Mesothelial cell of epicardium (in vitro differentiated cells): ENCODE data around the gene RSPH4A. TPM values are rescaled to one million over a fixed set of nuclear protein-coding genes. Genes with fewer than 3 reads are reported as not detected.

Experiments
- DNase-seq, 2 experiments: peaks; one replicate each; pipeline ENCODE4 v3.0.0; 2021; ENCODE audit warnings: low spot score in 2 of 2; ENCODE audit not compliant: unreplicated experiment in 2 of 2
- H3K27ac Mint-ChIP-seq: 2 replicates; pipeline ENCODE4 v1.8.0; 2021; ENCODE audit warnings: mixed read lengths
- H3K27me3 Mint-ChIP-seq: 2 replicates; pipeline ENCODE4 v1.8.0; 2021; ENCODE audit warnings: low read depth, mixed read lengths
- H3K36me3 Mint-ChIP-seq: 2 replicates; pipeline ENCODE4 v1.8.0; 2021; ENCODE audit warnings: mixed read lengths
- H3K4me1 Mint-ChIP-seq: 2 replicates; pipeline ENCODE4 v1.8.0; 2021; ENCODE audit warnings: mixed read lengths
- H3K4me3 Mint-ChIP-seq: 2 replicates; pipeline ENCODE4 v1.8.0; 2021; ENCODE audit warnings: mild to moderate bottlenecking, moderate library complexity, mixed read lengths
- H3K9me3 Mint-ChIP-seq: 2 replicates; pipeline ENCODE4 v1.8.0; 2021; ENCODE audit warnings: mixed read lengths
- CTCF ChIP-seq: fragments of 200-600 bp; sonication (generic); IDR thresholded peaks from one replicate; pipeline ENCODE4 v1.5.0; 2021; ENCODE audit warnings: antibody characterized with exemption; ENCODE audit not compliant: unreplicated experiment
- total RNA-seq: library from RNA; stranded (reverse); gene quantifications from 3 replicates; pipeline ENCODE4 v1.2.1, GENCODE V29; 2021

Gene RSPH4A
- 0.78 to 1.2 TPM (median 0.89 TPM) in 3 replicates for total RNA-seq

- DNase-seq: peak; percentile 79 to 85
- Mint-ChIP-seq H3K9me3 (no peaks in the 10 kb centered on the region), H3K4me3 (peak within 1 kb of the TSS; percentile 91), H3K36me3 (no peaks in the 10 kb centered on the region), H3K4me1 (peaks cover 12% of the 10 kb centered on the region), H3K27ac (peak within 1 kb of the TSS; percentile 94), H3K27me3 (peaks cover 30% of the 10 kb centered on the region)
- no peak for TF ChIP-seq CTCF
Measured at GRCh38 chr6:116615937-116616736, at the start of gene RSPH4A. TSS of gene RSPH4A (plus strand) at chr6:116616479. CDS start at chr6:116616624, 145 bp downstream.

- Mint-ChIP-seq H3K27me3 (peaks cover 15% of the 10 kb centered on the region), H3K36me3 (no peaks in the 10 kb centered on the region), H3K4me1 (peaks cover 24% of the 10 kb centered on the region), H3K27ac (no peak overlapping the region), H3K9me3 (no peaks in the 10 kb centered on the region), H3K4me3 (no peak overlapping the region)
- no peak for TF ChIP-seq CTCF
- no peak for DNase-seq
Measured at GRCh38 chr6:116568111-116568510, 48.2 kb upstream of the RSPH4A start.

DNA sequence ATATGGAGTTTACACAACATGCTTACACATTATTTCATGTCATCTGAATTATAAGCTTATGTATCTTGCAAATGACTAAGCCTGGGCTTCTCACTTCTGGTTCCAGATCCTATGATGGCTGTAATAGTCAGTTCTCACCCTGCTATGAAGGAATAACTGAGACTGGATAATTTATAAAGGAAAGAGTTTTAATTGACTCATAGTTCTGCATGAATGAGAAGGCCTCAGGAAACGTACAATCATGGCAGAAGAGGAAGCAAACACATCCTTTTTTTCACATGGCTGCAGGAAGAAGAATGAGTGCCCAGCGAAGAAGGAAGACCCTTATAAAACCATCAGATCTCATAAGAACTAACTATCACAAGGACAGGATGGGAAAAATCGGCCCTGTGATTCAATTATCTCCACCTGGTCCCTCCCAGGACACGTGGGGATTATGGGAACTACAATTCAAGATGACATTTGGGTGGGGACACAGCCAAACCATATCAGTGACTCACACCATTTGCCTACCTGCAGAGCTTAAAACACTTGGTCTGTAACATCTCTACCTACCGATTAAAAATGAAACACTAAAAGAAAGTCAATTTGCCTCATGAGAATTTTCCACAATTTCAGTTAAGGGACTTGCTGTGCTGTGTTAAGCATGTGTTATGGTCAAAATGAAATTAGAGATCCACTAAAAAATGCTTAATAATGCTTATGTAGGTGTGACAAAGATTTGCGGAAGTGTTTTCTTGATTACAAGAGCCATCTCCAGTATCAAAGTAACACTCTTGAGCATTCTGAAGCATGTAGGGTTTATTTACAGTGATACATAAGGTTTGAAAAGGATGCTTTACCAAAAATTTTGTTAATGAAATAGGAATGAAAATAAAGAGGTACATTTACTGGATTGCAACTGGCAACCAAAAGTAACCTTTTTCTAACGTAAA, 47.2 kb upstream of the RSPH4A start:
- TF ChIP-seq CTCF: no peak
- H3K9me3 Mint-ChIP-seq: no peaks in the 10 kb centered on the region
- H3K27me3 Mint-ChIP-seq: peaks cover 15% of the 10 kb centered on the region
- H3K27ac Mint-ChIP-seq: no peak overlapping the region
- H3K36me3 Mint-ChIP-seq: peaks cover 2% of the 10 kb centered on the region
- H3K4me3 Mint-ChIP-seq: no peak overlapping the region
- DNase-seq: no peak
- H3K4me1 Mint-ChIP-seq: peaks cover 32% of the 10 kb centered on the region

DNA sequence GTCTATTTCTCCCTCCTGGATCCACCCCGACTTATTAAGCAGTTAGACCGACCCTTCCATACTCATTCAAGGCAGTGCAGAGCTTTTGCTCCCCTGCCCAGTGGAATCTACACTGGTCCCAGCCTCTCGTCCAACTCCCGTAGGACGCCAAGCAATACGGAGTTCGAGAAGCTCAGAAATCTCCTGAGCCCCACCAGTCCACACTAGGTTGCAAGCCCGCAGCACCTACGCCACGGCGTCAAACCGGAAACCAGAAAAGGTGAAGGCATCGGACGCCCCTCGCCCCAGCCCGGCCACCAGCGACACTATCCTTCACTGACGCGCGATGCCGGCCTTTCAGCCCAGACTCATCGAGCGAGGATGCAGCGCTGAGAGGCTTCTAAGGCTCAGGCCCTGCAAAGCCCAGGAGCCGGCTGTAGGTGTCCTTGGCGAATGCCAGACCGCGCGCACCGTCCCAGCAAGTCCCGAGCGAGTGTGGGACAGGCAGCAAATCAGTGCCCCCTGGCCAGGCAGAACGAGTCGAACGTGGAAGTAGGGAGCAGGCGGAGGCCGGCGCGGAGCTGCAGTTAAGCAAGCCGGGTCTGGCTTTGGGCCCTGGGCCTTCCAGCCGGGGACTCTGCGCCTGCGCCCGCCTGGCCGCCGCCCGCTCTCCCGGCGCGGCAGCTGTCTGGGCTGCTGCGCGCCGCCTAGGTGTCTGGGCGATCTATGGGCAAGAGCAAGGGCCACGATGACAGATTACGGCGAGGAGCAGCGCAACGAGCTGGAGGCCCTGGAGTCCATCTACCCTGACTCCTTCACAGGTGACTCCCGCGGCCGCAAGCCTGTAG, 45.2 kb upstream of the RSPH4A start, which contains the start of gene RWDD1:
Gene RWDD1, plus strand, starts transcription at position 649 of the 827 bp plus-strand sequence. Its CDS starts 79 bp downstream, at position 728.
- H3K4me3 Mint-ChIP-seq: peak within 1 kb of the TSS; percentile 95
- H3K27ac Mint-ChIP-seq: peak within 1 kb of the TSS; percentile 99
- peaks cover 33% of the 10 kb centered on the region for H3K4me1 Mint-ChIP-seq
- peaks cover 5% of the 10 kb centered on the region for H3K36me3 Mint-ChIP-seq
- no peaks in the 10 kb centered on the region for H3K9me3 Mint-ChIP-seq
- DNase-seq: peak; percentile 95 to 96
- peak; percentile 7 for TF ChIP-seq CTCF
- peaks cover 10% of the 10 kb centered on the region for H3K27me3 Mint-ChIP-seq

- no peak for TF ChIP-seq CTCF
- Mint-ChIP-seq H3K27me3 (peaks cover 4% of the 10 kb centered on the region), H3K4me1 (peaks cover 33% of the 10 kb centered on the region), H3K9me3 (no peaks in the 10 kb centered on the region), H3K27ac (peak overlapping the region; percentile 99), H3K4me3 (peak overlapping the region; percentile 95), H3K36me3 (peaks cover 11% of the 10 kb centered on the region)
- DNase-seq: no peak
Measured at GRCh38 chr6:116571683-116572000, 44.6 kb upstream of the RSPH4A start.
